SK-N-SH treated with all-trans-retinoic acid at 6 μM for 48 hours (cell line): ENCODE data around the gene SLC5A10.

Experiments
- ATAC-seq: fragments of 200-7000 bp; cut with Tn5 transposase; 3 replicates; pipeline ENCODE4 v1.9.1; 2020; ENCODE audit warnings: mild to moderate bottlenecking, moderate library complexity
- ARNTL ChIP-seq: fragments of 450-650 bp; formaldehyde crosslinking; IDR thresholded peaks from 2 replicates; pipeline ENCODE4 v1.5.0; 2020; ENCODE audit warnings: low read depth, mild to moderate bottlenecking, moderate library complexity, borderline replicate concordance
- BACH2 ChIP-seq: fragments of 250-450 bp; sonication (Bioruptor Pico); IDR thresholded peaks from 2 replicates; pipeline ENCODE4 v1.9.0; 2021; ENCODE audit warnings: mild to moderate bottlenecking, borderline replicate concordance
- CSDC2 ChIP-seq: fragments of 250-450 bp; sonication (Bioruptor Pico); IDR thresholded peaks from 2 replicates; pipeline ENCODE4 v1.5.0; 2020; ENCODE audit warnings: mild to moderate bottlenecking, moderate library complexity
- ESRRG ChIP-seq: fragments of 250-450 bp; sonication (Bioruptor Pico); IDR thresholded peaks from 2 replicates; pipeline ENCODE4 v1.6.1; 2021; ENCODE audit warnings: mild to moderate bottlenecking
- GLIS3 ChIP-seq: fragments of 250-450 bp; sonication (Bioruptor Pico); IDR thresholded peaks from 2 replicates; pipeline ENCODE4 v1.5.0; 2020; ENCODE audit warnings: mild to moderate bottlenecking, moderate library complexity
- OSR1 ChIP-seq: fragments of 250-450 bp; sonication (Bioruptor Pico); IDR thresholded peaks from 2 replicates; pipeline ENCODE4 v1.8.0; 2022; ENCODE audit warnings: moderate library complexity, mild to moderate bottlenecking, inconsistent platforms
- PPARA ChIP-seq: fragments of 250-450 bp; sonication (Bioruptor Pico); IDR thresholded peaks from 2 replicates; pipeline ENCODE4 v1.5.0; 2020; ENCODE audit warnings: mild to moderate bottlenecking, borderline replicate concordance
- RARB ChIP-seq: fragments of 250-450 bp; sonication (Bioruptor Pico); IDR thresholded peaks from 2 replicates; pipeline ENCODE4 v1.8.0; 2021; ENCODE audit warnings: mild to moderate bottlenecking, moderate library complexity
- SNAI2 ChIP-seq: fragments of 250-450 bp; sonication (Bioruptor Pico); IDR thresholded peaks from 2 replicates; pipeline ENCODE4 v1.5.0; 2020; ENCODE audit warnings: mild to moderate bottlenecking, moderate library complexity
- TCF4 ChIP-seq: fragments of 250-450 bp; sonication (Bioruptor Pico); IDR thresholded peaks from 2 replicates; pipeline ENCODE4 v1.8.0; 2021; ENCODE audit warnings: mild to moderate bottlenecking, moderate library complexity, borderline replicate concordance
- TOX ChIP-seq: fragments of 250-450 bp; sonication (Bioruptor Pico); IDR thresholded peaks from 2 replicates; pipeline ENCODE4 v1.8.0; 2021; ENCODE audit warnings: mild to moderate bottlenecking, moderate library complexity, borderline replicate concordance
- ZC3H10 ChIP-seq: fragments of 250-450 bp; sonication (Bioruptor Pico); IDR thresholded peaks from 2 replicates; pipeline ENCODE4 v1.5.1; 2021; ENCODE audit warnings: mild to moderate bottlenecking, moderate library complexity
- ZFP30 ChIP-seq: fragments of 450-650 bp; formaldehyde crosslinking; IDR thresholded peaks from 2 replicates; pipeline ENCODE4 v1.5.0; 2022; ENCODE audit warnings: mild to moderate bottlenecking, moderate library complexity
- ZNF565 ChIP-seq: fragments of 450-650 bp; formaldehyde crosslinking; conservative IDR thresholded peaks from 2 replicates; pipeline ENCODE4 v1.5.0; 2020; ENCODE audit warnings: low read depth, mild to moderate bottlenecking, moderate library complexity
- ZNF70 ChIP-seq: fragments of 450-650 bp; formaldehyde crosslinking; IDR thresholded peaks from 2 replicates; pipeline ENCODE4 v1.5.0; 2020; ENCODE audit warnings: mild to moderate bottlenecking, moderate library complexity
- ZNF8 ChIP-seq: fragments of 450-650 bp; formaldehyde crosslinking; IDR thresholded peaks from 2 replicates; pipeline ENCODE4 v1.5.0; 2020; ENCODE audit warnings: mild to moderate bottlenecking, moderate library complexity
- TF ChIP-seq, protein P1 (sequence below): fragments of 250-450 bp; sonication (Bioruptor Pico); IDR thresholded peaks from 2 replicates; pipeline ENCODE4 v1.5.1; 2021; ENCODE audit warnings: mild to moderate bottlenecking, moderate library complexity
- TF ChIP-seq, protein P2 (sequence below): fragments of 250-450 bp; sonication (Bioruptor Pico); IDR thresholded peaks from 2 replicates; pipeline ENCODE4 v1.5.0; 2020; ENCODE audit warnings: mild to moderate bottlenecking, moderate library complexity
- TF ChIP-seq, protein P3 (sequence below): fragments of 250-450 bp; sonication (Bioruptor Pico); IDR thresholded peaks from 2 replicates; pipeline ENCODE4 v1.8.0; 2021; ENCODE audit warnings: low read depth, mild to moderate bottlenecking, moderate library complexity, borderline replicate concordance
- TF ChIP-seq, protein P4 (sequence below): fragments of 250-450 bp; sonication (Bioruptor Pico); IDR thresholded peaks from 2 replicates; pipeline ENCODE4 v1.8.0; 2020; ENCODE audit warnings: mild to moderate bottlenecking, moderate library complexity, borderline replicate concordance
- TF ChIP-seq, protein P5 (sequence below): fragments of 250-450 bp; sonication (Bioruptor Pico); IDR thresholded peaks from 2 replicates; pipeline ENCODE4 v1.5.1; 2020; ENCODE audit warnings: low read depth, mild to moderate bottlenecking, moderate library complexity

The SLC5A10 gene

DNA sequence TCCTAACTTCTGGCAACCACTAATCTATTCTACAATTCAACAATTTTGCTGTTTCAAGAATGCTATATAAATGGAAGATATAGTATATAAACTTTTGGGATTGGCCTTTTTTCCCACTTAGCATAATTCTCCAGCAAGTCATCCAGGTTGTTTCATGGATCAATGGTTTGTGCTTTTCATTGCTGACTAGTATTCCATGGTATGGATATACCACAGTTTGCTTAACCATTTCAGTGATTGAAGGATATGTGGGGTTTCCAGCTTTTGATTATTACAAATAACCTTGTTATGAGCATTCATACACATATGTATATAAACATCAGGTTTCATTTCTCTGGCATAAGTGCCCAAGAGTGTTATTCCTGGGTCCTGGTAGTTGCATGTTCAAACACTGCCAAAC is 54.7 kb downstream of the SLC5A10 start:
- no peak for ATAC-seq
- TF ChIP-seq ARNTL (CRISPR knock-in tag) (no peak), ZNF8 (peak; percentile 100), ESRRG (no peak)
- TF ChIP-seq, protein P1, sequence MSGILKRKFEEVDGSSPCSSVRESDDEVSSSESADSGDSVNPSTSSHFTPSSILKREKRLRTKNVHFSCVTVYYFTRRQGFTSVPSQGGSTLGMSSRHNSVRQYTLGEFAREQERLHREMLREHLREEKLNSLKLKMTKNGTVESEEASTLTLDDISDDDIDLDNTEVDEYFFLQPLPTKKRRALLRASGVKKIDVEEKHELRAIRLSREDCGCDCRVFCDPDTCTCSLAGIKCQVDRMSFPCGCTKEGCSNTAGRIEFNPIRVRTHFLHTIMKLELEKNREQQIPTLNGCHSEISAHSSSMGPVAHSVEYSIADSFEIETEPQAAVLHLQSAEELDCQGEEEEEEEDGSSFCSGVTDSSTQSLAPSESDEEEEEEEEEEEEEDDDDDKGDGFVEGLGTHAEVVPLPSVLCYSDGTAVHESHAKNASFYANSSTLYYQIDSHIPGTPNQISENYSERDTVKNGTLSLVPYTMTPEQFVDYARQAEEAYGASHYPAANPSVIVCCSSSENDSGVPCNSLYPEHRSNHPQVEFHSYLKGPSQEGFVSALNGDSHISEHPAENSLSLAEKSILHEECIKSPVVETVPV (CRISPR knock-in tag), result no peak

DNA sequence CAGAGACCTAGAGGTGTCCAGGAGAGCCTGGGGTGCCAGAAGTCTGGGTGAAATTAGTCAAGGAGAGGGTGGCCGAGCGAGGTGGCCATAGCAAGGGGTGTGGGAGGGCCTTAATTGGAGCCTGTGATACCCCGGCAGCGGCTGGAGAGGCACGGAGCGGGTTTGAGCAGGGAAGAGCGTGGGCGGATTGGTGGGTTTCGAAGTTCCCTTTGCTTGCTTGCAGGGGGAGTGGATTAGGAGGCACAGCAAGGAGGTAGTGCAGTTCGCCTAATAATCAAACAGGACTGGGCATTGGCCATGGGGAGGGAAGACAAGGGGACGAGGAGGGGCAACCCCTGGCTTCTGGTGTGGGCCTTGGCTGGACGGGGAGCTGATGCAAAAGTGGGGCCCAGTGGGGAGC is 58.0 kb downstream of the SLC5A10 start:
- TF ChIP-seq, protein P2, sequence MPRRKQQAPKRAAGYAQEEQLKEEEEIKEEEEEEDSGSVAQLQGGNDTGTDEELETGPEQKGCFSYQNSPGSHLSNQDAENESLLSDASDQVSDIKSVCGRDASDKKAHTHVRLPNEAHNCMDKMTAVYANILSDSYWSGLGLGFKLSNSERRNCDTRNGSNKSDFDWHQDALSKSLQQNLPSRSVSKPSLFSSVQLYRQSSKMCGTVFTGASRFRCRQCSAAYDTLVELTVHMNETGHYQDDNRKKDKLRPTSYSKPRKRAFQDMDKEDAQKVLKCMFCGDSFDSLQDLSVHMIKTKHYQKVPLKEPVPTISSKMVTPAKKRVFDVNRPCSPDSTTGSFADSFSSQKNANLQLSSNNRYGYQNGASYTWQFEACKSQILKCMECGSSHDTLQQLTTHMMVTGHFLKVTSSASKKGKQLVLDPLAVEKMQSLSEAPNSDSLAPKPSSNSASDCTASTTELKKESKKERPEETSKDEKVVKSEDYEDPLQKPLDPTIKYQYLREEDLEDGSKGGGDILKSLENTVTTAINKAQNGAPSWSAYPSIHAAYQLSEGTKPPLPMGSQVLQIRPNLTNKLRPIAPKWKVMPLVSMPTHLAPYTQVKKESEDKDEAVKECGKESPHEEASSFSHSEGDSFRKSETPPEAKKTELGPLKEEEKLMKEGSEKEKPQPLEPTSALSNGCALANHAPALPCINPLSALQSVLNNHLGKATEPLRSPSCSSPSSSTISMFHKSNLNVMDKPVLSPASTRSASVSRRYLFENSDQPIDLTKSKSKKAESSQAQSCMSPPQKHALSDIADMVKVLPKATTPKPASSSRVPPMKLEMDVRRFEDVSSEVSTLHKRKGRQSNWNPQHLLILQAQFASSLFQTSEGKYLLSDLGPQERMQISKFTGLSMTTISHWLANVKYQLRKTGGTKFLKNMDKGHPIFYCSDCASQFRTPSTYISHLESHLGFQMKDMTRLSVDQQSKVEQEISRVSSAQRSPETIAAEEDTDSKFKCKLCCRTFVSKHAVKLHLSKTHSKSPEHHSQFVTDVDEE (CRISPR knock-in tag), result no peak
- no peak for TF ChIP-seq PPARA (CRISPR knock-in tag)
- TF ChIP-seq, protein P1 (CRISPR knock-in tag), result no peak
- no peak for TF ChIP-seq ZNF8
- no peak for TF ChIP-seq ZNF70 (CRISPR knock-in tag)
- TF ChIP-seq CSDC2 (CRISPR knock-in tag), result no peak
- TF ChIP-seq ZNF565, result no peak
- no peak for TF ChIP-seq TOX (CRISPR knock-in tag)
- TF ChIP-seq, protein P3, sequence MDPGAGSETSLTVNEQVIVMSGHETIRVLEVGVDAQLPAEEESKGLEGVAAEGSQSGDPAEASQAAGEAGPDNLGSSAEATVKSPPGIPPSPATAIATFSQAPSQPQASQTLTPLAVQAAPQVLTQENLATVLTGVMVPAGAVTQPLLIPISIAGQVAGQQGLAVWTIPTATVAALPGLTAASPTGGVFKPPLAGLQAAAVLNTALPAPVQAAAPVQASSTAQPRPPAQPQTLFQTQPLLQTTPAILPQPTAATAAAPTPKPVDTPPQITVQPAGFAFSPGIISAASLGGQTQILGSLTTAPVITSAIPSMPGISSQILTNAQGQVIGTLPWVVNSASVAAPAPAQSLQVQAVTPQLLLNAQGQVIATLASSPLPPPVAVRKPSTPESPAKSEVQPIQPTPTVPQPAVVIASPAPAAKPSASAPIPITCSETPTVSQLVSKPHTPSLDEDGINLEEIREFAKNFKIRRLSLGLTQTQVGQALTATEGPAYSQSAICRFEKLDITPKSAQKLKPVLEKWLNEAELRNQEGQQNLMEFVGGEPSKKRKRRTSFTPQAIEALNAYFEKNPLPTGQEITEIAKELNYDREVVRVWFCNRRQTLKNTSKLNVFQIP (CRISPR knock-in tag), result no peak
- TF ChIP-seq ZFP30 (CRISPR knock-in tag), result no peak
- no peak for TF ChIP-seq TCF4 (CRISPR knock-in tag)
- TF ChIP-seq, protein P4, sequence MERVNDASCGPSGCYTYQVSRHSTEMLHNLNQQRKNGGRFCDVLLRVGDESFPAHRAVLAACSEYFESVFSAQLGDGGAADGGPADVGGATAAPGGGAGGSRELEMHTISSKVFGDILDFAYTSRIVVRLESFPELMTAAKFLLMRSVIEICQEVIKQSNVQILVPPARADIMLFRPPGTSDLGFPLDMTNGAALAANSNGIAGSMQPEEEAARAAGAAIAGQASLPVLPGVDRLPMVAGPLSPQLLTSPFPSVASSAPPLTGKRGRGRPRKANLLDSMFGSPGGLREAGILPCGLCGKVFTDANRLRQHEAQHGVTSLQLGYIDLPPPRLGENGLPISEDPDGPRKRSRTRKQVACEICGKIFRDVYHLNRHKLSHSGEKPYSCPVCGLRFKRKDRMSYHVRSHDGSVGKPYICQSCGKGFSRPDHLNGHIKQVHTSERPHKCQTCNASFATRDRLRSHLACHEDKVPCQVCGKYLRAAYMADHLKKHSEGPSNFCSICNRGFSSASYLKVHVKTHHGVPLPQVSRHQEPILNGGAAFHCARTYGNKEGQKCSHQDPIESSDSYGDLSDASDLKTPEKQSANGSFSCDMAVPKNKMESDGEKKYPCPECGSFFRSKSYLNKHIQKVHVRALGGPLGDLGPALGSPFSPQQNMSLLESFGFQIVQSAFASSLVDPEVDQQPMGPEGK (CRISPR knock-in tag), result no peak
- no peak for TF ChIP-seq OSR1 (CRISPR knock-in tag)
- TF ChIP-seq ARNTL (CRISPR knock-in tag), result no peak
- no peak for TF ChIP-seq RARB (CRISPR knock-in tag)
- TF ChIP-seq SNAI2 (CRISPR knock-in tag), result no peak
- no peak for TF ChIP-seq ZC3H10 (CRISPR knock-in tag)
- TF ChIP-seq BACH2, result no peak
- TF ChIP-seq GLIS3 (CRISPR knock-in tag), result no peak
- TF ChIP-seq, protein P5, sequence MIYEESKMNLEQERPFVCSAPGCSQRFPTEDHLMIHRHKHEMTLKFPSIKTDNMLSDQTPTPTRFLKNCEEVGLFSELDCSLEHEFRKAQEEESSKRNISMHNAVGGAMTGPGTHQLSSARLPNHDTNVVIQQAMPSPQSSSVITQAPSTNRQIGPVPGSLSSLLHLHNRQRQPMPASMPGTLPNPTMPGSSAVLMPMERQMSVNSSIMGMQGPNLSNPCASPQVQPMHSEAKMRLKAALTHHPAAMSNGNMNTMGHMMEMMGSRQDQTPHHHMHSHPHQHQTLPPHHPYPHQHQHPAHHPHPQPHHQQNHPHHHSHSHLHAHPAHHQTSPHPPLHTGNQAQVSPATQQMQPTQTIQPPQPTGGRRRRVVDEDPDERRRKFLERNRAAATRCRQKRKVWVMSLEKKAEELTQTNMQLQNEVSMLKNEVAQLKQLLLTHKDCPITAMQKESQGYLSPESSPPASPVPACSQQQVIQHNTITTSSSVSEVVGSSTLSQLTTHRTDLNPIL, result no peak
- no peak for ATAC-seq
